Activated T-cell treated with anti-CD3 and anti-CD28 coated beads, Interleukin-2, amount 50 U/mL, for 4 hours (primary cell): ENCODE results near the gene FXYD6. TPM values are rescaled to one million over a fixed set of nuclear protein-coding genes. Genes with fewer than 3 reads are reported as not detected.

Experiments
- ATAC-seq, 2 donors: fragments of 200-7000 bp; cut with Tn5 transposase; one replicate each; pipeline ENCODE4 v1.10.0; 2021
- DNase-seq: peaks from one replicate; pipeline ENCODE4 v3.0.0-alpha.2; 2020
- H3K27me3 Mint-ChIP-seq: one replicate; pipeline ENCODE4 v1.8.0; 2021; ENCODE audit warnings: low read depth, mixed read lengths
- H3K36me3 Mint-ChIP-seq: one replicate; pipeline ENCODE4 v1.8.0; 2022; ENCODE audit warnings: mixed read lengths; ENCODE audit not compliant: insufficient read depth
- H3K4me1 Mint-ChIP-seq: one replicate; pipeline ENCODE4 v1.8.0; 2021; ENCODE audit warnings: low read depth, mixed read lengths
- H3K4me3 Mint-ChIP-seq: one replicate; pipeline ENCODE4 v1.8.0; 2021; ENCODE audit warnings: mild to moderate bottlenecking, moderate library complexity, mixed read lengths
- H3K9me3 Mint-ChIP-seq: one replicate; pipeline ENCODE4 v1.8.0; 2021; ENCODE audit warnings: mixed read lengths
- total RNA-seq, 3 donors: library from RNA; stranded (reverse); gene quantifications; one replicate each; pipeline ENCODE4 v1.2.1, GENCODE V29; 2021

The FXYD6 gene
- total RNA-seq, 3 donors from 2014 or later = 0.16 to 0.38 TPM; not detected in 1

DNA sequence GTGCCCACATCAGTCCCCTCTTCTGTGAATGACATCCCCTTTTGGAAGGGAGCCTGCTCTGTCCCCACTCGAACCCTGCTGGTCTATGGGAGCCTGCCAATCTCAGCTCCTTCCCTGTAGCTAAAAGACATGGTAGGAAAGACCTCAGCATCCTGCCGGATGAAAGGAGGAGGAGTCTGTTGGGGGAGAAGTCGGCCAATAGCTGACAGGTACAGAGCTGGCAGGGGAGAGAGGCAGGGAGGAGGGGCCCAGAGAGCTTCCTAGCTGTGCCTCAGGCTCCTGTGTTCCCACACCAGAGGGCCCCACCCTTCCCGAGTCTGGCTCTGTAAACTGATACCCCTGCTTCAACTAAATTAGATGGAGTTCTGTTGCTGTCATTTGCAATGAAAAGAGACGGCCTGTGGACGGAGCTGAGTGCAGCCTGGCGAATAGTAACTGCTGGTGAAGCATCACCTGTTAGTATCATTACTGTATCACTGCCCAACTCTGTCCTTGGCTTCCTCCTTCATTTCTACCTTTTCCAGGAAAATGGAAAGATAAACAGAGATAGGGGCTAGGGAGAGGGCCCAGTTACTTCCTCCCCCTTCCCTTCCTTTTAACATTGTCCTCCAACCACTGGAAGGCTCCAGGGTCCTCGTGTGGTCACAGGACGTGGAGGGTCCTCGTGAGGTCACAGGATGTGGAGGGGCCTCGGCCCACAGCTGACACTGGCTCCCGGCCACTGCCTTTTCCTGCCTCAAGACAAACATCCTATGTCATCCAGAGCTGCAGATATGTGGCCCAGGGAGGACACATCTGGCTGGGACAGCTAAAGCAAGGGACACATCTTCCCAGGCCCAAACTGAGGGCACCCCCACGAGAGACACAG lies 15.1 kb downstream of the FXYD6 start:
- no peak overlapping the region for H3K4me3 Mint-ChIP-seq

DNA sequence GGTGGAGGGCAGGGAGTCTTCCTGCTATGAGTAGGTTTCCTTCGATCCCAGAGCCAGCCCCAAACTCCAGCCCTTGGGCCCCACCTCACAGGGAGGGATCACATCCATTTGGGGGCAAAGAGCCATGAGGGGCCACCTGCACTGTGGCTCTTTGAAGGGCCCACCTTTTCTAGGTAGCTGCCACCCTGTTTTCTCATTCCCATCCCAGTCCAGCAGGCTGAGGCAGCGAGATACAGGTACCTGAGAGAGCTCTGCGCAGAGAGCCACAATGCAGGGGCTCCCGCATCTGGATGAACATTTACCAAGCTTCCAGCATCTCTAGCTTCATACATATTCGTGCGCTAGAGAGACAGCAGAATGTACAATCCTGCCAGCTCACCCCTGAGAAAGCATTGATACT lies 16.3 kb downstream of the FXYD6 start:
- H3K4me3 Mint-ChIP-seq = no peak overlapping the region
- H3K27me3 Mint-ChIP-seq = peaks cover 4% of the 10 kb centered on the region
- no peaks in the 10 kb centered on the region for H3K4me1 Mint-ChIP-seq
- no peaks in the 10 kb centered on the region for H3K36me3 Mint-ChIP-seq
- no peaks in the 10 kb centered on the region for H3K9me3 Mint-ChIP-seq
- DNase-seq (no peak), ATAC-seq (no peak)

More for the DNA sequence above, 15.1 kb downstream of the FXYD6 start:
- peaks cover 10% of the 10 kb centered on the region for H3K27me3 Mint-ChIP-seq
- no peaks in the 10 kb centered on the region for H3K36me3 Mint-ChIP-seq
- H3K9me3 Mint-ChIP-seq = no peaks in the 10 kb centered on the region
- ATAC-seq (no peak), DNase-seq (no peak)
- no peaks in the 10 kb centered on the region for H3K4me1 Mint-ChIP-seq

- H3K27me3 Mint-ChIP-seq = no peaks in the 10 kb centered on the region
- DNase-seq = no peak
- H3K36me3 Mint-ChIP-seq = no peaks in the 10 kb centered on the region
- ATAC-seq = no peak
- H3K9me3 Mint-ChIP-seq = no peaks in the 10 kb centered on the region
- H3K4me3 Mint-ChIP-seq = no peak overlapping the region
- H3K4me1 Mint-ChIP-seq = no peaks in the 10 kb centered on the region
Observed at GRCh38 chr11:117859488-117860112, 16.9 kb downstream of the FXYD6 start.

DNA sequence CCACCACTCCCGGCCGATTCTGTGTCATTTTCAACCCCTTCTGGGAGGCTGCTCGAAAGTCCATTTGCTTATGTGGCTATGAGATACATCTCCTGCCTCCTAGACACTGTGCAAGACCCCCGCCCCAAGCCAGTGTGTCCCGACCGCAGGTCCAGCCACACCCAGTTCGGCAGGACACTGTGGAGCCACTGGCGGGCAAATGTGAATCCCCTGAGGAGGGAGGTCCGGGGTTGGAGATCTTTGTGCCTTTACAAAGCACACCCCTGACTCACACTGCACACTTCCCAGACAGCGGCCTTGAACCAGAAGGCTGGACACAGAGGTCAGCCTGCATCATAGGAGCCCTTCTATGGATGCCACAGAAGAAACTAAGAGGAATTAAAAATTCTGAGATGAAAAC lies 17.4 kb downstream of the FXYD6 start:
- Mint-ChIP-seq H3K4me1 (no peaks in the 10 kb centered on the region), H3K27me3 (no peaks in the 10 kb centered on the region), H3K36me3 (no peaks in the 10 kb centered on the region), H3K4me3 (no peak overlapping the region), H3K9me3 (no peaks in the 10 kb centered on the region)
- DNase-seq (no peak), ATAC-seq (no peak)

DNA sequence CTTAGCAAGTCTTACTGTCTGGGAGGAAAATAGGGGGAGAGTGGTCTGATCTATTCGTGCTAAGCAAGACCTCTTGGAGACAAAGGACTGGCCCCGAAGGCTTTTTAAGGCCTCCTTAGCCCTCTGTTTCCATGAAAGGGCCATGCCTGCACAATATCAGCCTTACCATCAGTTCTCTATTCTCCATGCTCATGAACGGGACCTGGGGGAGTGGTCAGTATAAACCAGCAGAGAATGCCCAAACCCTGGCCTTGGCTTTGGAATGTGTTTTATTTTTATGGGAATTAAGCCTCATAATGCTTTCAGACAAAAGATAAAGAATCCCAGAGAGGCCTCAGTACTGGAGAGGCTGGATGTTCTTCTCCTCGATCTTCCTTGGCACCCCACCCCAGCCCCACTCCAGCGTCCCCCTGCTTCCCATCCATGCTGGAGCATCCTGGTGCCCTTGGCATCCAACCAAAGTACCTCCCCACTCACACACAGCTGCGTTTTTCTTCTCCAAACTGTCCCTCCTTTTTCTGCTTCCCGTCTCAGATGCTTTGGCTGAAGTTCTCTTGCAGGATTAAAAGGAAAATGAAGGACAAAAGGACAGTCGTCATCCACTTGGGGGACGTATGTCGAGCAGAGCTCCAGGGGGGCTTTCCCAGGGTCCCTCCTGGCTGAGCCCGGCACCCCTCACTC lies 18.6 kb downstream of the FXYD6 start:
- Mint-ChIP-seq H3K4me3 (no peak overlapping the region), H3K36me3 (no peaks in the 10 kb centered on the region), H3K27me3 (peaks cover under 1% of the 10 kb centered on the region), H3K4me1 (no peaks in the 10 kb centered on the region), H3K9me3 (peaks cover 4% of the 10 kb centered on the region)
- no peak for ATAC-seq
- no peak for DNase-seq

- no peak overlapping the region for H3K4me3 Mint-ChIP-seq
- H3K9me3 Mint-ChIP-seq = peaks cover 10% of the 10 kb centered on the region
- DNase-seq (no peak), ATAC-seq (no peak)
- no peaks in the 10 kb centered on the region for H3K36me3 Mint-ChIP-seq
- H3K4me1 Mint-ChIP-seq = no peaks in the 10 kb centered on the region
- H3K27me3 Mint-ChIP-seq = peaks cover 8% of the 10 kb centered on the region
Observed at GRCh38 chr11:117855912-117856651, 20.4 kb downstream of the FXYD6 start.

DNA sequence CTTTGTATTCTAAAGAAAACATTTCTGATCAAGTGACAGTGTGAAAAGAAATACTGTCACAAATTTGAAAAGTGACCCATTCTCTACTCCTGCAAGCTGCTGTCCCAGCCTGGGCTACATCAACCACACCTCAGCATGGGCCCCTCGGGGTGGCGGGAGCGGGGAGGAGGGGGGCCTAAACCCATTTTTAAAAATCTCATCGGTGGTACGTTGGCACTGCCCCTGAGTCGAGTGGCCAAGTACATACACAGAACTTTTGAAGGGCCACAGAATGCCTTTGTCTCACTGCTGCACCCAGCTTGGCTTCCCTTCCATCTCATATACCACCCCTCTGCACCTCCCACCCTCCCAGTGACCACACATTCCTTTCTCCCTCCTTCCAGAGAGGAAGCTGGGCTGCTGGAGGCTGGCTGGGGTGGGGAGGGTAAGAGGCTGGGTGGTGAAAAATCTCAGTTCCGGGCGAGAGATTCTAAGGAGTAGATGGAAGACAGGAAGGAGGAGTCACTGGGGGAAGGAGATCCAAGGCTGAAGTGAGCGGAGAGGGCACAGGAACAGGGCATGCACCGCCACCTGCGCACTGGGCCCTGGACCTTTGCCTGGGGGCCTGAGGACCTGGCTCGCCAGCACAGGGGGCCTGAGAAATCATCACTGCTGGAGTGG lies 21.1 kb downstream of the FXYD6 start:
- H3K4me1 Mint-ChIP-seq = no peaks in the 10 kb centered on the region
- no peak overlapping the region for H3K4me3 Mint-ChIP-seq
- peaks cover 10% of the 10 kb centered on the region for H3K9me3 Mint-ChIP-seq
- peaks cover 8% of the 10 kb centered on the region for H3K27me3 Mint-ChIP-seq
- no peak for DNase-seq
- no peaks in the 10 kb centered on the region for H3K36me3 Mint-ChIP-seq
- no peak for ATAC-seq

DNA sequence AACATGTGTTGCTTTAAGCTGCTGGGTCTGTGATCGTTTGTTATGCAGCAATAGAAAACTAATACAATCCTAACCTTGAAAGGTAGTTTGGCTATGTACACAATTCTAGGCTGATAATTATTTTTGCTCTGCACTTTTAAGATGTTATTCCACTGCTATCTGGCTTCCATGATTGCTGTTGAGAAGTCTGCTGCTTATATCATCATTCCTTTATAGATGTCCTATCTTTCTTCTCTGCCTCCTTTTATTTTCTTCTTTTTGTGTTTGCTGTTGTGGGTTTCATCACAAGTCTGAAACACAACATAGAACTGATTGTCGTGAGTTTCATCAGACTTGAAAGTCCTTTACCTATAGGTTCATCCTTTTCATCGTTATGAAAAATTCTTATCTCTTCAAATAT lies 24.1 kb downstream of the FXYD6 start:
- peaks cover 8% of the 10 kb centered on the region for H3K27me3 Mint-ChIP-seq
- H3K4me1 Mint-ChIP-seq = peaks cover 4% of the 10 kb centered on the region
- ATAC-seq = no peak
- H3K4me3 Mint-ChIP-seq = no peak overlapping the region
- DNase-seq = no peak
- H3K9me3 Mint-ChIP-seq = peaks cover 10% of the 10 kb centered on the region
- no peaks in the 10 kb centered on the region for H3K36me3 Mint-ChIP-seq

DNA sequence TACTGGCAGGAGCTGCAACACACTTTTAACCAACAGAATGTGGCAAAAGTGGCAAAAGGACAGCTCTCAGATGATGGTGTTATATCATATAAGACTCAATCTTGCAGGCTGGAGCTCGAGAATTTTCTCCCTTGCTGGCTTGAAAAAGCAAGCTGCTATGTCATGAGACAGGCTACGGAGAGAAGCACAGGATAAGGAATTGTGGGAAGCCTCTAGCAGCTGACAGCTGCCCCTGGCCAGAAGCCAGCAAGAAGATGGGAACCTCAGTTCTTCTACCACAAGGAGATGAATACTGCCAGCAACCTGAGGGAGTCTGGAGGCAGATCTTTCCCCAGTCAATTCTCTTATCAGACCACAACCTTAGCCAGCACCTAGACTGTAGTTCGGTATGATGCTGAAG lies 24.6 kb downstream of the FXYD6 start:
- Mint-ChIP-seq H3K9me3 (peaks cover 10% of the 10 kb centered on the region), H3K4me3 (no peak overlapping the region), H3K36me3 (no peaks in the 10 kb centered on the region), H3K27me3 (peaks cover 8% of the 10 kb centered on the region), H3K4me1 (peaks cover 4% of the 10 kb centered on the region)
- ATAC-seq = no peak
- DNase-seq = no peak

DNA sequence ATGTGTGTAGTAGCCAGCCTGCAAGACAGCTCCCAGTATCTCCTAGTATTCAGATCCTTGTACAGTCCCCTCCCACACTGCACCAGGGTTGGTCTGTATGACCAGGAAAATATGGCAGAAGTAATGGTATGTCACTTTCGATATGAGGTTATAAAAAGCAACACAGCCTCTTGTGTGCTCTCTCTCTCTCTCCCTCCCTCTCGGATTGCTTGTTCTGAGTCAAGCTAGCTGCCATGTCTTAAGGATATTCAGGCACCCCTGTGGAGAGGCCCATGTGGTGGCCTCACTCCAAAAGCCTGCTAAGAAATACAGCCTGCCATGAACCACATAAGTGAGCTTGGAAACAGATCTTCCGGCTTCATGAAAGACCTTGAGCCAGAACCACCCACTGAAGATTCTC lies 25.4 kb downstream of the FXYD6 start:
- Mint-ChIP-seq H3K9me3 (peaks cover 10% of the 10 kb centered on the region), H3K36me3 (no peaks in the 10 kb centered on the region), H3K27me3 (peaks cover 8% of the 10 kb centered on the region), H3K4me3 (no peak overlapping the region), H3K4me1 (peaks cover 4% of the 10 kb centered on the region)
- ATAC-seq = no peak
- DNase-seq = no peak

DNA sequence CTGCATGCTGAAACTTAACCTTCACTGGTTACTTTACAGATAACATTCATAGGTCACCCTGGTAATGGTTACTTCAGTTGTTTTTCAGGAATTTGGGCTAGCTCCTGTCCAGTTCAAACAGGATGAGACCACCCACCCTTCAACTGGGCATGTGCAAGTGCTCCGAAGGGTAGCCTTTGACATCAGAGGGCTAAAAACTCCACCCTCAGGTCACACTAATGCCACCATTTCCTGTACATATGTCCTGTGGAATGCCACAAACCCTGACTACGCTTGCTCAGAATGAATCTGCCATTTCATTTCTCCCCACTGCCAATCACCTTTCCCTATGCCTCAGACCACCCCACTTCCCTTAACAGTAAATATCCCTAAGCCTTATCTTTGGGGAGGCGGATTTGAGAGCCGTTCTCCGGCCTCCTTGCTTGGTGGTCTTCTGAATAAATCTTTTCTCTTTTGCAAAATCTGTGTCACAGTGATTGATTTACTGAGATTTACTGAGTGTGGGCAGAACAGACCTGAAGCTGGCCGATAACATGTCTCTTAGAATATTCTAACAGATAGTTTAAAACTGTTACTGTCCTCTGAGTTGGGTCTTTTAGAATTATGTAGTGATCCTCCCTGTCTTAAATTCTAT lies 26.6 kb downstream of the FXYD6 start:
- no peak overlapping the region for H3K4me3 Mint-ChIP-seq
- ATAC-seq = no peak
- peaks cover 8% of the 10 kb centered on the region for H3K27me3 Mint-ChIP-seq

GRCh38 chr11:117843666-117844484 lies 32.6 kb downstream of the FXYD6 start:
- DNase-seq = peak; percentile 84
- H3K36me3 Mint-ChIP-seq = no peaks in the 10 kb centered on the region
- peak; percentile 65 to 84 for ATAC-seq
- no peaks in the 10 kb centered on the region for H3K27me3 Mint-ChIP-seq
- H3K4me1 Mint-ChIP-seq = peaks cover 1% of the 10 kb centered on the region
- H3K9me3 Mint-ChIP-seq = no peaks in the 10 kb centered on the region
- H3K4me3 Mint-ChIP-seq = no peak overlapping the region

More for the DNA sequence above, 26.6 kb downstream of the FXYD6 start:
- peaks cover 10% of the 10 kb centered on the region for H3K9me3 Mint-ChIP-seq
- H3K36me3 Mint-ChIP-seq = no peaks in the 10 kb centered on the region
- peaks cover 4% of the 10 kb centered on the region for H3K4me1 Mint-ChIP-seq
- no peak for DNase-seq
